HEK293 (cell line): ENCODE measurements around the gene SZT2.

Experiments used
- HOXC10 ChIP-seq: sonication (generic); formaldehyde crosslinking; IDR thresholded peaks from 2 replicates; pipeline ENCODE4 v1.8.1; 2023; ENCODE audit warnings: mild to moderate bottlenecking, missing genetic modification reagents
- SCRT1 ChIP-seq: fragments of 450-650 bp; formaldehyde crosslinking; IDR thresholded peaks from 2 replicates; pipeline ENCODE4 v1.5.1; 2016; ENCODE audit warnings: missing biosample characterization, missing genetic modification characterization, borderline replicate concordance
- TRIM28 ChIP-seq: IDR thresholded peaks from 2 replicates; pipeline ENCODE4 v1.6.1; 2011; ENCODE audit warnings: low read length, control low read depth, borderline replicate concordance
- YY2 ChIP-seq: fragments of 450-650 bp; formaldehyde crosslinking; IDR thresholded peaks from 2 replicates; pipeline ENCODE4 v1.5.1; 2016; ENCODE audit warnings: missing biosample characterization, missing genetic modification characterization
- ZBTB1 ChIP-seq: fragments of 450-650 bp; formaldehyde crosslinking; IDR thresholded peaks from 2 replicates; pipeline ENCODE4 v1.5.1; 2016; ENCODE audit warnings: missing biosample characterization, missing genetic modification characterization
- ZBTB17 ChIP-seq: fragments of 450-650 bp; formaldehyde crosslinking; IDR thresholded peaks from 2 replicates; pipeline ENCODE4 v1.5.1; 2016; ENCODE audit warnings: missing biosample characterization, missing genetic modification characterization
- ZEB2 ChIP-seq: fragments of 450-650 bp; formaldehyde crosslinking; IDR thresholded peaks from 2 replicates; pipeline ENCODE4 v1.5.1; 2016; ENCODE audit warnings: missing biosample characterization, missing genetic modification characterization
- ZFP37 ChIP-seq: fragments of 450-650 bp; formaldehyde crosslinking; IDR thresholded peaks from 2 replicates; pipeline ENCODE4 v1.5.1; 2016; ENCODE audit warnings: missing biosample characterization, missing genetic modification characterization
- ZNF10 ChIP-seq: fragments of 450-650 bp; formaldehyde crosslinking; IDR thresholded peaks from 2 replicates; pipeline ENCODE4 v1.5.1; 2017; ENCODE audit warnings: missing biosample characterization, missing genetic modification characterization
- ZNF211 ChIP-seq: fragments of 450-650 bp; formaldehyde crosslinking; IDR thresholded peaks from 2 replicates; pipeline ENCODE4 v1.5.1; 2016; ENCODE audit warnings: low read depth, missing biosample characterization, missing genetic modification characterization
- ZNF239 ChIP-seq: fragments of 450-650 bp; formaldehyde crosslinking; IDR thresholded peaks from 2 replicates; pipeline ENCODE4 v1.5.1; 2016; ENCODE audit warnings: missing biosample characterization, missing genetic modification characterization
- ZNF24 ChIP-seq: fragments of 450-650 bp; formaldehyde crosslinking; IDR thresholded peaks from 2 replicates; pipeline ENCODE4 v1.5.1; 2016; ENCODE audit warnings: missing biosample characterization, missing genetic modification characterization
- ZNF350 ChIP-seq: fragments of 450-650 bp; formaldehyde crosslinking; IDR thresholded peaks from 2 replicates; pipeline ENCODE4 v1.5.0; 2017; ENCODE audit warnings: missing biosample characterization, mild to moderate bottlenecking, missing genetic modification characterization
- ZNF433 ChIP-seq: fragments of 450-650 bp; formaldehyde crosslinking; IDR thresholded peaks from 2 replicates; pipeline ENCODE4 v1.5.1; 2016; ENCODE audit warnings: missing biosample characterization, missing genetic modification characterization, low read depth
- ZNF501 ChIP-seq: fragments of 450-650 bp; formaldehyde crosslinking; IDR thresholded peaks from 2 replicates; pipeline ENCODE4 v1.5.1; 2016; ENCODE audit warnings: missing biosample characterization, missing genetic modification characterization
- ZNF514 ChIP-seq: fragments of 450-650 bp; formaldehyde crosslinking; IDR thresholded peaks from 2 replicates; pipeline ENCODE4 v1.5.1; 2016; ENCODE audit warnings: missing biosample characterization, missing genetic modification characterization
- ZNF610 ChIP-seq: fragments of 450-650 bp; formaldehyde crosslinking; IDR thresholded peaks from 2 replicates; pipeline ENCODE4 v1.5.1; 2016; ENCODE audit warnings: missing biosample characterization, missing genetic modification characterization, borderline replicate concordance
- ZNF747 ChIP-seq: fragments of 450-650 bp; formaldehyde crosslinking; IDR thresholded peaks from 2 replicates; pipeline ENCODE4 v1.5.1; 2016; ENCODE audit warnings: missing biosample characterization, missing genetic modification characterization
- ZSCAN23 ChIP-seq: fragments of 450-650 bp; formaldehyde crosslinking; IDR thresholded peaks from 2 replicates; pipeline ENCODE4 v1.5.1; 2016; ENCODE audit warnings: missing biosample characterization, missing genetic modification characterization
- TF ChIP-seq, protein P1 (sequence below): fragments of 450-650 bp; formaldehyde crosslinking; IDR thresholded peaks from 2 replicates; pipeline ENCODE4; 2016; ENCODE audit warnings: missing biosample characterization, missing genetic modification characterization
- TF ChIP-seq, protein P2 (sequence below): fragments of 450-650 bp; formaldehyde crosslinking; IDR thresholded peaks from 2 replicates; pipeline ENCODE4 v1.5.1; 2017; ENCODE audit warnings: missing biosample characterization, missing genetic modification characterization
- TF ChIP-seq, protein P3 (sequence below): sonication (generic); formaldehyde crosslinking; IDR thresholded peaks from 2 replicates; pipeline ENCODE4 v1.8.1; 2022; ENCODE audit warnings: mild to moderate bottlenecking, moderate library complexity, missing genetic modification reagents
- TF ChIP-seq, protein P4 (sequence below): fragments of 450-650 bp; formaldehyde crosslinking; IDR thresholded peaks from 2 replicates; pipeline ENCODE4 v1.5.0; 2017; ENCODE audit warnings: missing biosample characterization, missing genetic modification characterization, borderline replicate concordance
- TF ChIP-seq, protein P5 (sequence below): fragments of 450-650 bp; IDR thresholded peaks from 2 replicates; pipeline ENCODE4 v1.5.1; 2018; ENCODE audit warnings: missing biosample characterization, mild to moderate bottlenecking, missing genetic modification characterization
- TF ChIP-seq, protein P6 (sequence below): fragments of 450-650 bp; formaldehyde crosslinking; IDR thresholded peaks from 2 replicates; pipeline ENCODE4 v1.5.1; 2016; ENCODE audit warnings: missing biosample characterization, missing genetic modification characterization
- TF ChIP-seq, protein P7 (sequence below): fragments of 450-650 bp; formaldehyde crosslinking; IDR thresholded peaks from 2 replicates; pipeline ENCODE4 v1.5.1; 2016; ENCODE audit warnings: missing biosample characterization, missing genetic modification characterization
- TF ChIP-seq, protein P8 (sequence below): fragments of 450-650 bp; formaldehyde crosslinking; IDR thresholded peaks from 2 replicates; pipeline ENCODE4 v1.5.1; 2017; ENCODE audit warnings: missing biosample characterization, missing genetic modification characterization

Gene SZT2

DNA sequence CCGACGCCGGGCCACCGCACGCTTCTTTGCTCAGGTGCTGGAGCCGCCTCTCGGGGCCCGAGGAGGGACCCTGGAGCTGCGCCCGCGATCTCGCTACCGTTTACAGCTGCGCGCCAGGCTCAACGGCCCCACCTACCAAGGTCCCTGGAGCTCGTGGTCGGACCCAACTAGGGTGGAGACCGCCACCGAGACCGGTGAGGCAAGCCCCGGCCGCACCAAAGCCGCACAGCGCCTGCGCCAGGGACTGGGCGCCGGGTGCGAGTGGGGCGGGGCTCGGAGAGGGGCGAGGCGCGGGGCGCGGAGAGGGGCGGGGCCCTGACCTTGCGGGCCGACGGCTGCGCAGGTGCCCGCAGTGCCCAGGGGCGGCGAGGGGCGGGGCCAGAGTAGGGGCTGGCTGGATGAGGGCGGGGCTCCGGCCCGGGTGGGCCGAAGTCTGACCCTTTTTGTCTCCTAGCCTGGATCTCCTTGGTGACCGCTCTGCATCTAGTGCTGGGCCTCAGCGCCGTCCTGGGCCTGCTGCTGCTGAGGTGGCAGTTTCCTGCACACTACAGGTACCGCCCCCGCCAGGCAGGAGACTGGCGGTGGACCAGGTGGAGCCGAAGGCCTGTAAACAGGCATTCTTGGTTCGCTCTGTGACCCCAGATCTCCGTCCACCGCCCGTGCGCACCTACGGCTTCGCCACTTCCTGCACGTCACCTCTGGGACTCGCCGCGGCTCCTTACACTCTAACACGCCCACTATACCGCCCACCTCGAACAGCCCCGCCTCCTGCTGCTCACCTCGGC lies 40.7 kb upstream of the SZT2 start (continued):
- TF ChIP-seq, protein P1, sequence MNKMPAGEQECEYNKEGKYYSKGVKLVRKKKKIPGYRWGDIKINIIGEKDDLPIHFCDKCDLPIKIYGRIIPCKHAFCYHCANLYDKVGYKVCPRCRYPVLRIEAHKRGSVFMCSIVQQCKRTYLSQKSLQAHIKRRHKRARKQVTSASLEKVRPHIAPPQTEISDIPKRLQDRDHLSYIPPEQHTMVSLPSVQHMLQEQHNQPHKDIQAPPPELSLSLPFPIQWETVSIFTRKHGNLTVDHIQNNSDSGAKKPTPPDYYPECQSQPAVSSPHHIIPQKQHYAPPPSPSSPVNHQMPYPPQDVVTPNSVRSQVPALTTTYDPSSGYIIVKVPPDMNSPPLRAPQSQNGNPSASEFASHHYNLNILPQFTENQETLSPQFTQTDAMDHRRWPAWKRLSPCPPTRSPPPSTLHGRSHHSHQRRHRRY (tag by site-specific recombination) = no peak
- peak; percentile 18; the same call in 1 of the 2 replicates for TF ChIP-seq ZNF10 (tag by site-specific recombination)
- TF ChIP-seq, protein P2, sequence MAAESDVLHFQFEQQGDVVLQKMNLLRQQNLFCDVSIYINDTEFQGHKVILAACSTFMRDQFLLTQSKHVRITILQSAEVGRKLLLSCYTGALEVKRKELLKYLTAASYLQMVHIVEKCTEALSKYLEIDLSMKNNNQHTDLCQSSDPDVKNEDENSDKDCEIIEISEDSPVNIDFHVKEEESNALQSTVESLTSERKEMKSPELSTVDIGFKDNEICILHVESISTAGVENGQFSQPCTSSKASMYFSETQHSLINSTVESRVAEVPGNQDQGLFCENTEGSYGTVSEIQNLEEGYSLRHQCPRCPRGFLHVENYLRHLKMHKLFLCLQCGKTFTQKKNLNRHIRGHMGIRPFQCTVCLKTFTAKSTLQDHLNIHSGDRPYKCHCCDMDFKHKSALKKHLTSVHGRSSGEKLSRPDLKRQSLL (tag by site-specific recombination) = peak; percentile 97
- TF ChIP-seq, protein P3, sequence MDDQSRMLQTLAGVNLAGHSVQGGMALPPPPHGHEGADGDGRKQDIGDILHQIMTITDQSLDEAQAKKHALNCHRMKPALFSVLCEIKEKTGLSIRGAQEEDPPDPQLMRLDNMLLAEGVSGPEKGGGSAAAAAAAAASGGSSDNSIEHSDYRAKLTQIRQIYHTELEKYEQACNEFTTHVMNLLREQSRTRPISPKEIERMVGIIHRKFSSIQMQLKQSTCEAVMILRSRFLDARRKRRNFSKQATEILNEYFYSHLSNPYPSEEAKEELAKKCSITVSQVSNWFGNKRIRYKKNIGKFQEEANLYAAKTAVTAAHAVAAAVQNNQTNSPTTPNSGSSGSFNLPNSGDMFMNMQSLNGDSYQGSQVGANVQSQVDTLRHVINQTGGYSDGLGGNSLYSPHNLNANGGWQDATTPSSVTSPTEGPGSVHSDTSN = 0 out of 2 replicates have a peak, but pooled peaks have one; percentile 19
- no peak; the same call in 1 of the 2 replicates for TF ChIP-seq SCRT1 (tag by site-specific recombination)
- TF ChIP-seq, protein P4, sequence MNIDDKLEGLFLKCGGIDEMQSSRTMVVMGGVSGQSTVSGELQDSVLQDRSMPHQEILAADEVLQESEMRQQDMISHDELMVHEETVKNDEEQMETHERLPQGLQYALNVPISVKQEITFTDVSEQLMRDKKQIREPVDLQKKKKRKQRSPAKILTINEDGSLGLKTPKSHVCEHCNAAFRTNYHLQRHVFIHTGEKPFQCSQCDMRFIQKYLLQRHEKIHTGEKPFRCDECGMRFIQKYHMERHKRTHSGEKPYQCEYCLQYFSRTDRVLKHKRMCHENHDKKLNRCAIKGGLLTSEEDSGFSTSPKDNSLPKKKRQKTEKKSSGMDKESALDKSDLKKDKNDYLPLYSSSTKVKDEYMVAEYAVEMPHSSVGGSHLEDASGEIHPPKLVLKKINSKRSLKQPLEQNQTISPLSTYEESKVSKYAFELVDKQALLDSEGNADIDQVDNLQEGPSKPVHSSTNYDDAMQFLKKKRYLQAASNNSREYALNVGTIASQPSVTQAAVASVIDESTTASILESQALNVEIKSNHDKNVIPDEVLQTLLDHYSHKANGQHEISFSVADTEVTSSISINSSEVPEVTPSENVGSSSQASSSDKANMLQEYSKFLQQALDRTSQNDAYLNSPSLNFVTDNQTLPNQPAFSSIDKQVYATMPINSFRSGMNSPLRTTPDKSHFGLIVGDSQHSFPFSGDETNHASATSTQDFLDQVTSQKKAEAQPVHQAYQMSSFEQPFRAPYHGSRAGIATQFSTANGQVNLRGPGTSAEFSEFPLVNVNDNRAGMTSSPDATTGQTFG (tag by site-specific recombination) = no peak
- peak; percentile 42; the same call in 1 of the 2 replicates for TF ChIP-seq ZNF501 (tag by site-specific recombination)
- 0 out of 2 replicates have a peak, but pooled peaks have one; percentile 18 for TF ChIP-seq YY2
- TF ChIP-seq ZSCAN23 (tag by site-specific recombination) = no peak
- no peak for TF ChIP-seq TRIM28
- TF ChIP-seq, protein P5, sequence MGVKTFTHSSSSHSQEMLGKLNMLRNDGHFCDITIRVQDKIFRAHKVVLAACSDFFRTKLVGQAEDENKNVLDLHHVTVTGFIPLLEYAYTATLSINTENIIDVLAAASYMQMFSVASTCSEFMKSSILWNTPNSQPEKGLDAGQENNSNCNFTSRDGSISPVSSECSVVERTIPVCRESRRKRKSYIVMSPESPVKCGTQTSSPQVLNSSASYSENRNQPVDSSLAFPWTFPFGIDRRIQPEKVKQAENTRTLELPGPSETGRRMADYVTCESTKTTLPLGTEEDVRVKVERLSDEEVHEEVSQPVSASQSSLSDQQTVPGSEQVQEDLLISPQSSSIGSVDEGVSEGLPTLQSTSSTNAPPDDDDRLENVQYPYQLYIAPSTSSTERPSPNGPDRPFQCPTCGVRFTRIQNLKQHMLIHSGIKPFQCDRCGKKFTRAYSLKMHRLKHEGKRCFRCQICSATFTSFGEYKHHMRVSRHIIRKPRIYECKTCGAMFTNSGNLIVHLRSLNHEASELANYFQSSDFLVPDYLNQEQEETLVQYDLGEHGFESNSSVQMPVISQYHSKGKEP (tag by site-specific recombination) = no peak
- TF ChIP-seq, protein P6, sequence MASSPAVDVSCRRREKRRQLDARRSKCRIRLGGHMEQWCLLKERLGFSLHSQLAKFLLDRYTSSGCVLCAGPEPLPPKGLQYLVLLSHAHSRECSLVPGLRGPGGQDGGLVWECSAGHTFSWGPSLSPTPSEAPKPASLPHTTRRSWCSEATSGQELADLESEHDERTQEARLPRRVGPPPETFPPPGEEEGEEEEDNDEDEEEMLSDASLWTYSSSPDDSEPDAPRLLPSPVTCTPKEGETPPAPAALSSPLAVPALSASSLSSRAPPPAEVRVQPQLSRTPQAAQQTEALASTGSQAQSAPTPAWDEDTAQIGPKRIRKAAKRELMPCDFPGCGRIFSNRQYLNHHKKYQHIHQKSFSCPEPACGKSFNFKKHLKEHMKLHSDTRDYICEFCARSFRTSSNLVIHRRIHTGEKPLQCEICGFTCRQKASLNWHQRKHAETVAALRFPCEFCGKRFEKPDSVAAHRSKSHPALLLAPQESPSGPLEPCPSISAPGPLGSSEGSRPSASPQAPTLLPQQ (tag by site-specific recombination) = peak; percentile 84
- TF ChIP-seq, protein P7, sequence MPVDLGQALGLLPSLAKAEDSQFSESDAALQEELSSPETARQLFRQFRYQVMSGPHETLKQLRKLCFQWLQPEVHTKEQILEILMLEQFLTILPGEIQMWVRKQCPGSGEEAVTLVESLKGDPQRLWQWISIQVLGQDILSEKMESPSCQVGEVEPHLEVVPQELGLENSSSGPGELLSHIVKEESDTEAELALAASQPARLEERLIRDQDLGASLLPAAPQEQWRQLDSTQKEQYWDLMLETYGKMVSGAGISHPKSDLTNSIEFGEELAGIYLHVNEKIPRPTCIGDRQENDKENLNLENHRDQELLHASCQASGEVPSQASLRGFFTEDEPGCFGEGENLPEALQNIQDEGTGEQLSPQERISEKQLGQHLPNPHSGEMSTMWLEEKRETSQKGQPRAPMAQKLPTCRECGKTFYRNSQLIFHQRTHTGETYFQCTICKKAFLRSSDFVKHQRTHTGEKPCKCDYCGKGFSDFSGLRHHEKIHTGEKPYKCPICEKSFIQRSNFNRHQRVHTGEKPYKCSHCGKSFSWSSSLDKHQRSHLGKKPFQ (tag by site-specific recombination) = no peak
- no peak for TF ChIP-seq ZNF211 (tag by site-specific recombination)
- TF ChIP-seq ZFP37 = no peak
- no peak for TF ChIP-seq ZBTB17 (tag by site-specific recombination)
- TF ChIP-seq ZNF747 (tag by site-specific recombination) = no peak
- TF ChIP-seq ZNF24 (tag by site-specific recombination) = peak; percentile 30; the same call in 1 of the 2 replicates
- no peak for TF ChIP-seq ZNF239
- TF ChIP-seq ZNF433 (tag by site-specific recombination) = no peak
- TF ChIP-seq, protein P8, sequence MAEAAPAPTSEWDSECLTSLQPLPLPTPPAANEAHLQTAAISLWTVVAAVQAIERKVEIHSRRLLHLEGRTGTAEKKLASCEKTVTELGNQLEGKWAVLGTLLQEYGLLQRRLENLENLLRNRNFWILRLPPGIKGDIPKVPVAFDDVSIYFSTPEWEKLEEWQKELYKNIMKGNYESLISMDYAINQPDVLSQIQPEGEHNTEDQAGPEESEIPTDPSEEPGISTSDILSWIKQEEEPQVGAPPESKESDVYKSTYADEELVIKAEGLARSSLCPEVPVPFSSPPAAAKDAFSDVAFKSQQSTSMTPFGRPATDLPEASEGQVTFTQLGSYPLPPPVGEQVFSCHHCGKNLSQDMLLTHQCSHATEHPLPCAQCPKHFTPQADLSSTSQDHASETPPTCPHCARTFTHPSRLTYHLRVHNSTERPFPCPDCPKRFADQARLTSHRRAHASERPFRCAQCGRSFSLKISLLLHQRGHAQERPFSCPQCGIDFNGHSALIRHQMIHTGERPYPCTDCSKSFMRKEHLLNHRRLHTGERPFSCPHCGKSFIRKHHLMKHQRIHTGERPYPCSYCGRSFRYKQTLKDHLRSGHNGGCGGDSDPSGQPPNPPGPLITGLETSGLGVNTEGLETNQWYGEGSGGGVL (tag by site-specific recombination) = no peak
- no peak for TF ChIP-seq ZNF514 (tag by site-specific recombination)
- TF ChIP-seq HOXC10 (CRISPR knock-in tag) = no peak
- no peak for TF ChIP-seq ZEB2 (tag by site-specific recombination)
- TF ChIP-seq ZBTB1 (tag by site-specific recombination) = no peak
- no peak for TF ChIP-seq ZNF350 (tag by site-specific recombination)
- TF ChIP-seq ZNF610 (tag by site-specific recombination) = 0 out of 2 replicates have a peak, but pooled peaks have one; percentile 21
